GM11168 (cell line): ENCODE measurements around the gene PYDC2.

Source experiments
- in situ Hi-C: fragments of 300-500 bp; cut with MboI; formaldehyde crosslinking; loops from one replicate; pipeline ENCODE4 v1.12.0; 2022; ENCODE audit warnings: low sequenced_read_pairs; ENCODE audit not compliant: unreplicated experiment

The PYDC2 gene

DNA sequence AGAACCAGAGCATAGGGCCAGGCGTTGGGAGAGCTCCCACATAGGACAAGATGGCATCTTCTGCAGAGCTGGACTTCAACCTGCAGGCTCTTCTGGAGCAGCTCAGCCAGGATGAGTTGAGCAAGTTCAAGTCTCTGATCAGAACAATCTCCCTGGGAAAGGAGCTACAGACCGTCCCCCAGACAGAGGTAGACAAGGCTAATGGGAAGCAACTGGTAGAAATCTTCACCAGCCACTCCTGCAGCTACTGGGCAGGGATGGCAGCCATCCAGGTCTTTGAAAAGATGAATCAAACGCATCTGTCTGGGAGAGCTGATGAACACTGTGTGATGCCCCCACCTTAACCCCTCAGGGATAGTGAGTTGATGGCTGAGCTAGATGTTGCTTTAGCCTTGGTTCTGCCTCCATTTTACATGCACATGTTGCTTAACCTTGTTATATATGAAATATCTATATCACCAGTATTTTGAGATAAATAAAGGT, at the start of gene PYDC2:
Gene PYDC2, plus strand, starts transcription at position 51 of the 483 bp plus-strand sequence. Its CDS starts 0 bp downstream, at position 51.
- in situ Hi-C loops: no loop called here

DNA sequence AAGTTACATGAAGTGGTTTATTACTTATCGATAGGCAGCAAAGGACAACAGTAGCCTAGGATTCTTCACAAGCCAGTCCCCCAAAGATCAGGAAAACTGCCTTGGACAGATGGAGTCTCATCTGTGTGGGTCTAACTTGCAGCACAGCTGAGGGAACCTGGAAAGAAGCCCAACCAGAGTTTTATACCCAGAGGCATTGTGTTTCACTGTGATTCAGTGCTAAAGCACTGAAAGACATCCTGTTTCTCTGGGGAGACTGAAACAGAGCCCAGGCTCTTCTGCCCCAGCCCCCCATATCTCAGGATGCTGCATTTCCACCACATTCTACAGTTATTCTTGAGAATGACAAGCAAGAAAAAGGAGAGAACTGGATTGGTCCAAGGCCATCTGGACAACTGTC, 48.2 kb upstream of the PYDC2 start:
- in situ Hi-C loops: loop anchor here (25.0 kb wide), 1 partner anchor 1025 kb away; no protein-coding TSS in a partner anchor

DNA sequence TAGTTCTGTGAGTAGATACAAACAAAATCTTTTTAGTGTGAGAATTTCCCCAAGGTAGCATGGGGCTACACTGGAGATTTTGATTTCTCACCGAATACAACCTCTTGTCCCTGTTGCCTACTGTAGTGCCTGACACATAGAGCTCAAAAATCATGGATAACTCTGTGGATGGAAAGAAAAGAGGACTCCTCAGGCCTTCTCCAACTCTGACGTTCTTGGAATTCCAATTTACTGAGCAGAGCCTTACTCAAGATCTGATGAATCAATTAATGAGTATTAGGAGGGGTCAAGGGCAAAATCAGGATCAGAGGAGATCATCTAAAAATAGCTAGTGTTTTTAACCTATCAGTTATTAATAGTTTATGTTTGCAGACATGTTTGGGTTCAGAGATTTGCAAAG, 46.7 kb upstream of the PYDC2 start:
- in situ Hi-C loops: loop anchor here (25.0 kb wide), 1 partner anchor 1023 kb away; no protein-coding TSS in a partner anchor

DNA sequence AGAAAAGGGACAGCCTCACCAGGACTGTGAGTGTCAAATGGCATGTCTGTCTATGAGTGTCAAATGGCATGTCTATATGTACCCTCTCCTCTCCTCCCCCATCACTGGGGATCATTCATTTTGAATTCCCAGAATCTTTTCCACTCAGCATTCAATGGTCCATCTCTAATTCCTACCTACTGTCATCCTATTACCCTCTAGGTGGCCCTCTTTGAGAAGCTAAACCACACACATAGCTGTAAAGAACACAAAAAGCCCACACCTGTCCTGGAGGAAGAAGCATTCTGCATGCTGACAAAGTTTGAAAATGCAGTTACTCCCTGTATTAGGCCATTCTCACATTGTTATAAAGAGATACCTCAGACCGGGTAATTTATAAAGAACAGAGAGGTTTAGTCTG, 46.2 kb upstream of the PYDC2 start:
- in situ Hi-C loops: loop anchor here (25.0 kb wide), 1 partner anchor 1023 kb away; no protein-coding TSS in a partner anchor

DNA sequence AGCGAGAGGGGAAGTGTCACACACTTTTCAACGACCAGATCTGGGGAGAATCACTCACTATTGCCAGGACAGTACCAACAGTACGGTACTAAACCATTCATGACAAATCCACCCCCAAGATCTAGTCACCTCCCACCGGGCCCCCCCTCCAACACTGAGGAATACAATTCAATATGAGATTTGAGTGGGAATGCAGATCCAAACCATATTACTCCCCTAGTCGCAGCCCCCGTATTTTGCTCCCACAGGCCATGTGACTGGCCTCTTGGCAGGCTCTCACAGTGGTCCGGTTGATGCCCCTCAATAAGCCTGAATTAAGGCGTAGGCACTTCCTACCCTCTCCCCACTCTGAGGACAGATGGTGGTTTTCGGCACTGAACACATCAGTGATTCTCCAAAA, 45.4 kb upstream of the PYDC2 start:
- in situ Hi-C loops: loop anchor here (25.0 kb wide), 1 partner anchor 1022 kb away; no protein-coding TSS in a partner anchor

DNA sequence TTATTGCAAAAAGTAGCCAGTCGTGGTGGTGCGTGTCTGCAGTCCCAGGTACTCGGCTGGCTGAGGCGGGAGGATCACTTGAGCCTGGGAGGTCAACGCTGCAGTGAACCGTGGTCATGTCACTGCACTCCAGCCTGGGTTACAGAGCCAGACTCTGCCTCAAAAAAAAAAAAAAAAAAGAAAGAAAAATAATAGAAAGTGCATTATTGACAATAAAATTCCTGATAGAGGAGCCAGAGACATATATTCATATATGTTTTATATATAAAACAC, 43.6 kb upstream of the PYDC2 start:
- in situ Hi-C loops: loop anchor here (25.0 kb wide), 1 partner anchor 1020 kb away; no protein-coding TSS in a partner anchor

DNA sequence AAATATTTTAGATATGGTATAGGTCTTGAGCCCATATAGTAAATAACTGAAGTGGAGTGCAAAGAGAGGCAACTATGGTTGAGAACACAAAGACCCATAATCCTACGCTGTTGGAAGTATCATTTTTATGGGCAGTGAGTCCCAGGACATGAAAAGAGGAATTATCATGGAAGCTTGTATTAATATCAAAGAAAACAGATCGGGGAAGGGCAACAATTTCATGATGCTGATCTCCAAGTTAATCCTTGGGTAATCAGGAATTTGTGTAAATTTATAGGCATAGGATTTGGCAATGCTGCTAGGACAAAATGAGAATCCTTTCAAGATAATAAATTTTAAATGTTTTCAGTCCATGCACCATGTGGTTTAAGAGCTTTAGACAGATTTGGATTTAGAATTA, 40.2 kb upstream of the PYDC2 start:
- in situ Hi-C loops: loop anchor here (25.0 kb wide), 1 partner anchor 1017 kb away; no protein-coding TSS in a partner anchor

DNA sequence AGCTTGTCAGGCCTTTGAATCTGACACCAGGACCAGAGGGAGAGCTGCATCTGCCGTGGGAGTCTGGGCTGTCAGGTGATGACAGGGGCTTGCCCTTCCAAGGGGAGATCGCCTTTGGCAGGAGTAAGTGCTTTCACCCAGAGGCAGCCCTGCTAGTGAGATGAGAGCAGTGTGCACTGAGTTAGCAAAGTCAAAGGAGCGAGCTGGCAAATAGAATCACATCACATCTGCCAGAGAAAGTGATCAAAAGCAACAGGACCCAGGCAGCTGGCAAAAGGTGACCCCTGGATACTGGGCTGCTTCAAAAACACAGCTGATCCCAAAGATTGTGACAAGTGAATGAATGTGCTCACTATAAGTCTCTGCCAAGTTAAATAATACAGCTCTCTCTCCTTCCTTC, 36.1 kb upstream of the PYDC2 start:
- in situ Hi-C loops: loop anchor here (25.0 kb wide), 1 partner anchor 1012 kb away; no protein-coding TSS in a partner anchor

DNA sequence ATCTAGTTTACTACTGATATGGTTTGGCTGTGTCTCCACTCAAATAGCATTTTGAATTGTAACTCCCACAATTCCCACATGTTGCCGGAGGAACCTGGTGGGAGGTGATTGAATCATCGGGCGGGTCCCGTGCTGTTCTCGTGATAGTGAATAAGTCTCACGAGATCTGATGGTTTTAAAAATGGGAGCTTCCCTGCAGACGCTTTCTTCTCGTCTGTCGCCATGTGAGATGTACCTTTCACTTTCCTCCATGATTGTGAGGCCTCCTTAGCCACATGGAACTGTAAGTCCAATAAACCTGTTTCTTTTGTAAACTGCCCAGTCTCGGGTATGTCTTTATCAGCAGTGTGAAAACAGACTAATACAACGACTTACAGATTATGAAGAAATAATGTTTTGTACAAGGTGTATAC, 35.6 kb upstream of the PYDC2 start:
- in situ Hi-C loops: no loop called here

DNA sequence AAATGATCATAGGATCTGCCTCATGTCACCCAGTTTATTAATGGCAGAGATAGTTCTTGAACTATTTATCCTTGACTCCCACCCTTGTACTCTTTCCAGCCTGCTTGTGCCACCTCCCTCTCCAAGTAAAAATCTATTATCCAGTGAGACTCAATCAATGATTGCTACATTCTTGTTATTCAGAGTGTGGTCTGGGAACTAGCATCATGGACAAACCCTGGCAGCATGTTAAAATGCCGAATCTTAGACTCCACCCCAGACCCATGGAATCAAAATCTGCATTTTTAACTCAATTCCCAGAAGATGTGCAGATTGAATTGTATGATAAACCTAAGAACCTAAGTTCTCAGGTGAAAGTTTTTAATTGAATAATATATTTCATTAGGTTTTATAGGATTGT, 34.7 kb upstream of the PYDC2 start:
- in situ Hi-C loops: no loop called here

DNA sequence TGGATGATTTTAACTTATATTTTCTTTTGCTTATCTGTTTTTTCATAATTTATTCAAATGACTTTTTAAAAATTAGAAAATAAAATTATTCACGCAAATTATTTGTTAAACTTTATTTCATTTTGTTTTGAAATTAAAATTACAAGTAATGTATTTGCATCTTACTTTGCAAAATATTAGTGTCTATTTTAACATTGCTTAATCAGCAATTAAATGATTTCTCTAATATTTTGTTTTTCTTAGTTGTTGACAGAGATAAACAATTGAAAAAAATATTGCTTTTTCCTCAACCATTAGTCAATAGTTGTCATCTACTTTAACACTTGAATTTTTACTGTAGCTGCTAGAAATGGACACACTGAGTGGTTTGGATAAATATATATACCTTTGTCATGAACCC, 32.8 kb upstream of the PYDC2 start:
- in situ Hi-C loops: no loop called here

DNA sequence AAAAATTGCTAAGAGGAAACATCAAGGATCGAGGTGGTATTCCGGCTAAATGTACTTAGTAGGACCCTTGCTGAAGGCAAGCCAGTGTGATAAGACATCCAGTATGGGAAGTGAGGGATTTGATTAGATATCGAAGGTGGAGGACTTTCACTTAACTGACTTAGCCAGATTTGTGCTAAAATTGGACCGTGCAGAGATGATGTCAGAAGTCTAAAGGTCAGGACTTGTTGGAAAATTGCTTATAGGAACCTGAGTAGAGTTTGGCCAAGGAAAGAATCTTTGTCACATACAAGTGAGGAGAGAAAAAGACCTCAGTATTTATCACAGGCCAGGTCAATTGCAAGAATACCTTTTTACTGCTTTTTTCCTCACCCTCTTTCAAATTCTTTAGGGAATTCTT, 30.9 kb upstream of the PYDC2 start:
- in situ Hi-C loops: no loop called here

DNA sequence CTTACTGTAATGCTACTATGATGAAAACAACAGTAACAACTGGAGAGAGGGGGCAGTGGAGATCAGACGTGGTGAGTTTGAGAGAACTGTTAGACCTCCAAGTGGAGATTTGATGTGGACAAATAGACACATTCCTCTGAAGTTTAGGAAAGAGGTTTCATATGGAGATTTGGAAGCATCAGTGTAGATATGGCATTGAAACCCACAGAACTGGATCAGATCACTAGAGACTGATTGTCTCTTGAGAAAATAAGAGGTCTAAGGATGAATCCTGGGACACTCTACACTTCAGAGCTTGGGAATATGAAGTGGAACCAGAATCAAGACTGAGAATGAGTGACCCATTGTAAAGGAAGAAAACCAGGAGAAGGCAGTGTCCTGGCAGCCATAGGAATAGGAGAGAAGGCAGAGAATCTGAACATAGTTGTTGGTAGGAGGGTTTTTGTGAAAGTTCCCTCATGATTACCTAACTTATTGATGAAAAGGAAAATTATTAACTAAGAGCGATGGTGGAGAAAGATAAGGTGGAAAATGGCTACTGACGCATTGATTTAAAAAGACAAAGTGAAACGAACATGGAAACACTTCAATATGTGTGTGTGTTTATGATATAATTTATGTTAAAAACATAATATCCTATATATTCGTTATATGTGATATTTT, 29.7 kb upstream of the PYDC2 start:
- in situ Hi-C loops: no loop called here

DNA sequence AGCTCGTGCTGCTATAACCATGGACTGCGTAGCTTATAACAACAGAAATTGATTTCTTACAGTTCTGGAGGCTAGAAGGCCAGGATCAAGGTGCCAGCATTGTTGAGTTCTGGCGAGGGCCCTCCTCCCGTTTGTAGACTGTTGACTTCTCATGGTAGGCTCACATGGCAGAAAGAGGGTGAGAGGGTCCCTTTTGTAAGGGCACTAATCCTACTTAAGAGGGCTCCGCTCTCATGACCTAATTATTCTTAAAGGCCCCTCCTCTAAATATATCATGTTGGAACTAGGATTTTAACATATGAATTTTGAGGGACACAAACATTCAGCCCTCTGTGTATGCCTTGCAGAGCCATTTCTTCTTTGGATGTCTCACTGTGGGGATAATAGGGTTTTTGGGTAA, 28.8 kb upstream of the PYDC2 start:
- in situ Hi-C loops: no loop called here

DNA sequence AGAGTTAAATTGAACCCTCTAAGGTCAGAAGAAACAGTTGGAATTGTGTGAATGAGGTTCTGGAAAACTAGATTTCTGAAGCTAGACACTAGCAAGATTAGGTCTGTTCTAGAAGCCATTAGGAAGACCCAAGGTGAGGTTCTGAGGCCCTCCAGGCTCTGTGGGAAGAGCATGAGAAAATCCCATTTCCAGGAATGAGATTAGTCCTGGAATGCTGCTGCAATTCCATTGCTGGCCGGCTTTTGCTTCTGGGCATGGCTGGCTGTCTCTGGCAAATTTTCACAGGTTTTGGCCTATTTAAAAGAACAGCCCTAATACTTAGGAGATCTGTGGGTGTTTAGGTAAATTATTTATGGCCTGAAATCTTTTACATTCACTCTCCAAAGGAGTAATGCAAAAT, 26.9 kb upstream of the PYDC2 start:
- in situ Hi-C loops: no loop called here

DNA sequence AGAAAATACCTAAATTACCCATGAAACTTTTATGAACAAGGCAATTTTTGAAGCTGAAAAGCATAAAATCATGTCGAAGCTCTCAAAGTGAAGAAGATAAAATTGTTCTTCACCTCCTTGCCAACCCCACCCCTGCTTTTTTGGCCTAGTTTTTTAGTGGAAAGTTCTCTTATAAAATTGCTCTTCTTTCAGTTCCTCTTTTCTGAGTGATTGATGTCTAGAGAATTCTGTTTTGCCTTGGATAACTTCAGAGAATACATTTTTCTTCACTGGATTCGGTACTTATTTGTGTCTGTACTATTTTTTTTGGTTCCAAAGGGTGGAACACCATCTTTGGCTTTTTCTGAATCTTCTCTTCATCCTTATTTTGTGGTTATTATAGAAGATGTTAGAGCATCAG, 25.0 kb upstream of the PYDC2 start:
- in situ Hi-C loops: no loop called here

DNA sequence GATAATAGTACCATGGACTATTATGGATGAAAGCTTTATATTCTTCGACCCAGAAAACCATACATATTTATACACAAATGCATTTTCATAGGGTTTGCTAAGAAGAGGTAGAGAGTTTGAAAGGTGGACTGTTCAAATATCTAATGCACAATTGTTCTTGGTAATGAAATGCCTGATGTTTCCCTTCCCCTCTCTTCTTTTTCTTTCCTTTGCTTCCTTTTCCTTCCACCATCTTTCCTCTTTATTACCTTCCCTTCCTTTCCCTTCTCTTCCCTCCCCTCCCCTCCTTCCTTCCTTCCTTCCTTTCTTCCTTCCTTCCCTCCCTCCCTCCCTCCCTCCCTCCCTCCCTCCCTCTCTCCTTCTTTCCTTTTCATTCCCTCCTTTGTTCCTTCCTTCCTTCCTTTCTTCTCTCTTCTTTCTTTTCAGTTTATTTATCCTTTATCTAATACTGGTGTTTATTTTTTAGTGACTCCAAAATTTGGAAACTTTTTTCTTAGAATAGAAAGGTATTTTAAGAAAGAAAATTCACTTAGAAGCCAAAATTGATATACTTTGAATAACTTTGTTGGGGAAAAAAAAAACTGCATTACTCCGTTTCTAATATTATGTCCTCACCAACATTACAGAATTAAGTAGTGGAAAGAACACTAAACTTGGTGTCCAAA, 22.7 kb upstream of the PYDC2 start:
- in situ Hi-C loops: no loop called here

DNA sequence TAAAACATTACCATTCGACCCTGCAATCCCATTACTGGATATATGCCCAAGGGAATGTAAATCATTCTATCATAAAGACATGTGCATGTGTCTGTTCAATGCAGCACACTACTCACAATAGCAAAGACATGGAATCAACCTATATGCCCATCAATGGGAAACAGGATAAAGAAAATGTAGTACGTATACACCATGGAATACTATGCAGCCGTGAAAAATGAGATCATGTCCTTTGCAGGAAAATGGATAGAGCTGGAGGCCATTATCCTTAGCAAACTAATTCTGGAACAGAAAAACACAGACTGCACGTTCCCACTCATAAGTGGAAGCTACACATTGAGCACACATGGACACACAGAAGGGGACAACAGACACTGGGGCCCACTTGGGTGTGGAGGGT, 20.4 kb upstream of the PYDC2 start:
- in situ Hi-C loops: no loop called here

DNA sequence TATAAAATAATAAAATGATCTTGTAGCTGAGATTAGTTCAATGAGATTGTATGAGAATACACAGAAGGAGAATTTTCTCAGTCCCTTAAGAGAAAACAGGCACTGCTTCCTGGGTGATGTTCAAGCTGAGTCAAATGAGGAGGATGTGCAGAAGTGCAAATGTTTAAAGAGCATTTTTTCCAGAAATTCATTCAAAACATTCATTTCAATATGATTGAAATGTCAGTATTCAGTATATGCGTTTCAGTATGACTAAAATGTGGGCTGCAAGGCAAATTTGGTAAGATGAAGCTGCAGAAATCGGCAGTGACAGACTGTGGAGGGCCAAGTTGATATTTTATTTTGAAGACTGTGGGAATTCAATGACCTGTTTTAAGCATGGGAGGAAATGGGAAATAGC, 19.3 kb upstream of the PYDC2 start:
- in situ Hi-C loops: no loop called here

DNA sequence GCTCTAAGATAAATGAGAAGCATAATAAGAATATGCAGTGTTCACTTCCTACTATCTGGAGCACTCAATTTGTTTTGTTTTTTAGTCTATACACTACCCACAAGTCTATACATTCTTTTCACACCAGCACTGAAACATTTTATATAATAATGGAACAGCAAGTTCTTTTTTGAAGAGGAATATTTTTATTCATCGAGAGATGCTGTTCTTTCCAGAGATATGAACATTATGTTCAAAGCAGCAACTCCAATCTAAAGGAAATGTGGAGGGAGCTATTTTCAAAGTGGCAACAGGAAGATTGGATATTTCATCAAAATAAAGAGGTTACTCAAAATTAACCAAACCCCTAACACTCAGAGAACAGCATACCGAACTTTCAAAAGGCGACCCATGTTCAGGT, 16.4 kb upstream of the PYDC2 start:
- in situ Hi-C loops: no loop called here

DNA sequence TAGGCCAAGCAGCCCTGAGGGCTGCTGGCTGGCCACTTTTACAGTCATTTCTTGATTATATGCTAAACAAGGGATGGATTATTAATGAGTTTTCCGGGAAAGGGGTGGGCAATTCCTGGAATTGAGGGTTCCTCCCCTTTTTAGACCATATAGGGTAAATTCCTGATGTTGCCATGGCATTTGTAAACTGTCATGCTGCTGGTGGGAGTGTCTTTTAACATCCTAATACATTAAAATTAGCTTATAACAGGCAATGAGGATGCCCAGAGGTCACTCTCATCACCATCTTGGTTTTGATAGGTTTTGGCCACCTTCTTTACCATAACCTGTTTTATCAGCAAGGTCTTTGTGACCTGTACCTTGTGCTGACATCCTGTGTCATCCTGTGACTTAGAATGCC, 11.7 kb upstream of the PYDC2 start:
- in situ Hi-C loops: no loop called here
